Osteocyte (in vitro differentiated cells): ENCODE measurements around the gene DECR2. TPM values are rescaled to one million over a fixed set of nuclear protein-coding genes. Genes with fewer than 3 reads are reported as not detected.

Source experiments
- DNase-seq: peaks from one replicate; pipeline ENCODE4 v3.0.0; 2021; ENCODE audit warnings: mixed read lengths; ENCODE audit not compliant: unreplicated experiment; ENCODE audit errors: extremely low spot score
- H3K27ac Mint-ChIP-seq: one replicate; pipeline ENCODE4 v1.8.0; 2021; ENCODE audit warnings: mild to moderate bottlenecking, mixed read lengths; ENCODE audit not compliant: unreplicated experiment
- H3K27me3 Mint-ChIP-seq: one replicate; pipeline ENCODE4 v1.8.0; 2021; ENCODE audit warnings: mixed read lengths; ENCODE audit not compliant: unreplicated experiment
- H3K36me3 Mint-ChIP-seq: one replicate; pipeline ENCODE4 v1.8.0; 2021; ENCODE audit warnings: mixed read lengths; ENCODE audit not compliant: unreplicated experiment
- H3K4me1 Mint-ChIP-seq: one replicate; pipeline ENCODE4 v1.8.0; 2021; ENCODE audit warnings: mixed read lengths; ENCODE audit not compliant: unreplicated experiment
- H3K4me3 Mint-ChIP-seq: one replicate; pipeline ENCODE4 v1.8.0; 2021; ENCODE audit warnings: mild to moderate bottlenecking, moderate library complexity, mixed read lengths; ENCODE audit not compliant: unreplicated experiment
- H3K9me3 Mint-ChIP-seq: one replicate; pipeline ENCODE4 v1.8.0; 2021; ENCODE audit warnings: mixed read lengths; ENCODE audit not compliant: unreplicated experiment
- CTCF ChIP-seq: fragments of 200-600 bp; sonication (generic); IDR thresholded peaks from 2 replicates; pipeline ENCODE4 v1.5.0; 2021; ENCODE audit warnings: antibody characterized with exemption, mild to moderate bottlenecking, moderate library complexity
- long read RNA-seq: library from polyadenylated mRNA; unstranded; transcript quantifications from one replicate; pipeline ENCODE4 v2.0.0, GENCODE V29; 2021
- total RNA-seq: library from RNA; stranded (reverse); gene quantifications from 2 replicates; pipeline ENCODE4 v1.2.1, GENCODE V29; 2021

DECR2 gene
- 23.4 and 23.9 TPM in 2 replicates for total RNA-seq
- long read RNA-seq, transcript DECR2-201 (9 exons, 1,615 nt): major isoform, 15 of 20 reads
- long read RNA-seq, partial matches to known transcripts: 1 of 20 reads
- long read RNA-seq, other reads (novel, unspliced or antisense): 3 of 20 reads

GRCh38 chr16:401468-402348 is at the start of gene DECR2:
DECR2 (plus strand) TSS chr16:401885; CDS start chr16:401964, 79 bp downstream.
- Mint-ChIP-seq H3K9me3 (no peaks in the 10 kb centered on the region), H3K27ac (peak within 1 kb of the TSS; percentile 92), H3K4me3 (peak within 1 kb of the TSS; percentile 83), H3K27me3 (no peaks in the 10 kb centered on the region), H3K36me3 (no peaks in the 10 kb centered on the region), H3K4me1 (peaks cover 24% of the 10 kb centered on the region)
- peak; percentile 98 for DNase-seq
- TF ChIP-seq CTCF: peak; percentile 54

GRCh38 chr16:352547-353403 is 48.9 kb upstream of the DECR2 start, which contains the start of gene AXIN1:
AXIN1 (minus strand) TSS chr16:352723; CDS start chr16:347025, 5,698 bp downstream.
- peak; percentile 60 for TF ChIP-seq CTCF
- peak; percentile 98 for DNase-seq
- peaks cover 4% of the 10 kb centered on the region for H3K36me3 Mint-ChIP-seq
- H3K27me3 Mint-ChIP-seq: no peaks in the 10 kb centered on the region
- H3K9me3 Mint-ChIP-seq: no peaks in the 10 kb centered on the region
- H3K4me3 Mint-ChIP-seq: peak within 1 kb of the TSS; percentile 82
- peaks cover 12% of the 10 kb centered on the region for H3K4me1 Mint-ChIP-seq
- peak within 1 kb of the TSS; percentile 34 for H3K27ac Mint-ChIP-seq

GRCh38 chr16:353404-354290 is 48.0 kb upstream of the DECR2 start:
- peaks cover 4% of the 10 kb centered on the region for H3K36me3 Mint-ChIP-seq
- DNase-seq: peak; percentile 85
- H3K9me3 Mint-ChIP-seq: no peaks in the 10 kb centered on the region
- no peak overlapping the region for H3K4me3 Mint-ChIP-seq
- H3K4me1 Mint-ChIP-seq: peaks cover 12% of the 10 kb centered on the region
- H3K27me3 Mint-ChIP-seq: no peaks in the 10 kb centered on the region
- no peak for TF ChIP-seq CTCF
- H3K27ac Mint-ChIP-seq: no peak overlapping the region

- peaks cover 12% of the 10 kb centered on the region for H3K4me1 Mint-ChIP-seq
- H3K36me3 Mint-ChIP-seq: peaks cover 4% of the 10 kb centered on the region
- H3K27me3 Mint-ChIP-seq: no peaks in the 10 kb centered on the region
- no peak overlapping the region for H3K4me3 Mint-ChIP-seq
- no peak for TF ChIP-seq CTCF
- no peaks in the 10 kb centered on the region for H3K9me3 Mint-ChIP-seq
- DNase-seq: no peak
- no peak overlapping the region for H3K27ac Mint-ChIP-seq
These were observed 47.3 kb upstream of the DECR2 start for GRCh38 chr16:354291-354881.
